ENCODE results near the gene PCDHGA4. TPM values are rescaled to one million over a fixed set of nuclear protein-coding genes. Genes with fewer than 3 reads are reported as not detected.
"Not testable (repeated sequence)": the region's sequence is repeated elsewhere in the genome, so short reads cannot be mapped to it uniquely, and the experiment has no call there.

The PCDHGA4 gene
- total RNA-seq, 4 donors from 2014 or later = 0.12 to 2.9 (median 1.1) TPM

DNA sequence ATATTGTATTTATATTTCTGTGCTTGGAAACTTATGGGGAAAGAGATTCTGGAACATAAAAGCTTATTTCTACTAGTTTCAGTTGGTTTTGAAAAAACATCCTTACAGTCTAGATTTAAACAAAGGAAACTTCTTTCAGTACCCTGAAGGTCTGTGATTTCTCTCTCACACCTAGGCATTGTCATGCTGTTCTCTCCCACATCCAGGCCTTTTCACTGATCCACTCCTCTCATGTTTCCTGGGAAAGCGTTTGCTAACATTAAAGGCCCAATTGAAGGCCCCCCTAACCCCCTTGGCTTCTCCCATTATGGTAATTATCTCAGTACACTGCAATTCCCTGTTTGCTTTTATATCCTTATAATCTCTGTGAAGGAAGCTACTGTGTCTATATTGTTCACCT lies 12.0 kb upstream of the PCDHGA4 start:
- no peak for DNase-seq
- intact Hi-C loops (cut with DNase I) = no loop called here
- no peak overlapping the region for H3K4me3 ChIP-seq
- H3K27me3 ChIP-seq = peaks cover 0 to 68% (median 0%) of the 10 kb centered on the region in 4 donors
- WGBS, 2 donors = 20 to 50% methylated on average over 1 of the region's 1 CpG
- no peaks in the 10 kb centered on the region for H3K36me3 ChIP-seq
- no peak for TF ChIP-seq POLR2A (IDR thresholded peaks at IDR 0.05)
- TF ChIP-seq, protein P1, sequence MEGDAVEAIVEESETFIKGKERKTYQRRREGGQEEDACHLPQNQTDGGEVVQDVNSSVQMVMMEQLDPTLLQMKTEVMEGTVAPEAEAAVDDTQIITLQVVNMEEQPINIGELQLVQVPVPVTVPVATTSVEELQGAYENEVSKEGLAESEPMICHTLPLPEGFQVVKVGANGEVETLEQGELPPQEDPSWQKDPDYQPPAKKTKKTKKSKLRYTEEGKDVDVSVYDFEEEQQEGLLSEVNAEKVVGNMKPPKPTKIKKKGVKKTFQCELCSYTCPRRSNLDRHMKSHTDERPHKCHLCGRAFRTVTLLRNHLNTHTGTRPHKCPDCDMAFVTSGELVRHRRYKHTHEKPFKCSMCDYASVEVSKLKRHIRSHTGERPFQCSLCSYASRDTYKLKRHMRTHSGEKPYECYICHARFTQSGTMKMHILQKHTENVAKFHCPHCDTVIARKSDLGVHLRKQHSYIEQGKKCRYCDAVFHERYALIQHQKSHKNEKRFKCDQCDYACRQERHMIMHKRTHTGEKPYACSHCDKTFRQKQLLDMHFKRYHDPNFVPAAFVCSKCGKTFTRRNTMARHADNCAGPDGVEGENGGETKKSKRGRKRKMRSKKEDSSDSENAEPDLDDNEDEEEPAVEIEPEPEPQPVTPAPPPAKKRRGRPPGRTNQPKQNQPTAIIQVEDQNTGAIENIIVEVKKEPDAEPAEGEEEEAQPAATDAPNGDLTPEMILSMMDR (IDR thresholded peaks at IDR 0.05) = no peak
- H3K4me1 ChIP-seq = peaks cover 0 to 7% (median 0%) of the 10 kb centered on the region in 3 donors
- peaks cover 0 to 94% (median 64%) of the 10 kb centered on the region in 3 donors for H3K9me3 ChIP-seq
- no peak overlapping the region for H3K27ac ChIP-seq

GRCh38 chr5:141343242-141343952 lies 11.4 kb upstream of the PCDHGA4 start, which contains the start of gene PCDHGA3:
Gene PCDHGA3 (plus strand): TSS chr5:141343829. CDS start chr5:141344034, 205 bp downstream.
- no peak for DNase-seq

GRCh38 chr5:141343953-141344463 lies 10.8 kb upstream of the PCDHGA4 start:
- intact Hi-C loops (cut with DNase I) = no loop called here
- no peak for DNase-seq
- H3K36me3 ChIP-seq = no peaks in the 10 kb centered on the region
- no peak overlapping the region for H3K27ac ChIP-seq
- peak overlapping the region in 2 of 4 donors; percentile 17 to 31 for H3K4me3 ChIP-seq
- H3K9me3 ChIP-seq = peaks cover 0 to 94% (median 55%) of the 10 kb centered on the region in 3 donors
- peaks cover 0 to 63% (median 0%) of the 10 kb centered on the region in 4 donors for H3K27me3 ChIP-seq
- WGBS, 2 donors = 35 to 48% methylated on average over 27 to 28 of the region's 31 CpGs
- peaks cover 0 to 1% (median 0%) of the 10 kb centered on the region in 3 donors for H3K4me1 ChIP-seq
- TF ChIP-seq, protein P1 (IDR thresholded peaks at IDR 0.05) = no peak
- no peak for TF ChIP-seq POLR2A (IDR thresholded peaks at IDR 0.05)

More at GRCh38 chr5:141343242-141343952, 11.4 kb upstream of the PCDHGA4 start, which contains the start of gene PCDHGA3:
- Histone ChIP-seq H3K4me3 (peak within 1 kb of the TSS in 2 of 4 donors; percentile 17 to 31), H3K27ac (no peak within 1 kb of the TSS), H3K36me3 (no peaks in the 10 kb centered on the region), H3K27me3 (peaks cover 0 to 63% (median 0%) of the 10 kb centered on the region in 4 donors), H3K4me1 (peaks cover 0 to 7% (median 0%) of the 10 kb centered on the region in 3 donors), H3K9me3 (peaks cover 0 to 94% (median 59%) of the 10 kb centered on the region in 3 donors)
- intact Hi-C loops (cut with DNase I) = no loop called here
- TF ChIP-seq, protein P1 (IDR thresholded peaks at IDR 0.05) = peak in 2 of 6 experiments; percentile 13 to 23
- TF ChIP-seq POLR2A (IDR thresholded peaks at IDR 0.05) = no peak
- 31 to 33% methylated on average over 9 of the region's 9 CpGs for WGBS, 2 donors

GRCh38 chr5:141345327-141345726 lies 9.5 kb upstream of the PCDHGA4 start:
- no peaks in the 10 kb centered on the region for H3K36me3 ChIP-seq
- H3K4me1 ChIP-seq = no peaks in the 10 kb centered on the region
- WGBS, 2 donors = 59 to 60% methylated on average over 11 to 17 of the region's 20 CpGs
- peaks cover 0 to 60% (median 0%) of the 10 kb centered on the region in 4 donors for H3K27me3 ChIP-seq
- H3K4me3 ChIP-seq = no peak overlapping the region
- intact Hi-C loops (cut with DNase I) = no loop called here
- no peak for DNase-seq
- H3K27ac ChIP-seq = no peak overlapping the region
- TF ChIP-seq POLR2A (IDR thresholded peaks at IDR 0.05) = no peak
- TF ChIP-seq, protein P1 (IDR thresholded peaks at IDR 0.05) = no peak
- H3K9me3 ChIP-seq = peaks cover 0 to 91% (median 48%) of the 10 kb centered on the region in 3 donors

DNA sequence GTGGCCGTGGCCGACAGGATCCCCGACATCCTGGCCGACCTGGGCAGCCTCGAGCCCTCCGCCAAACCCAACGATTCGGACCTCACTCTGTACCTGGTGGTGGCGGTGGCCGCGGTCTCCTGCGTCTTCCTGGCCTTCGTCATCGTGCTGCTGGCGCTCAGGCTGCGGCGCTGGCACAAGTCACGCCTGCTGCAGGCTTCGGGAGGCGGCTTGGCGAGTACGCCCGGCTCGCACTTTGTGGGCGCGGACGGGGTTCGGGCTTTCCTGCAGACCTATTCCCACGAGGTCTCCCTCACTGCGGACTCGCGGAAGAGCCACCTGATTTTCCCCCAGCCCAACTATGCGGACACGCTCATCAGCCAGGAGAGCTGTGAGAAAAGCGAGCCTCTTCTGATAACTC lies 8.8 kb upstream of the PCDHGA4 start:
- DNase-seq; H3K27ac ChIP-seq; intact Hi-C loops (cut with DNase I); H3K36me3 ChIP-seq; H3K4me1 ChIP-seq; H3K4me3 ChIP-seq: not testable (repeated sequence)
- Histone ChIP-seq H3K9me3 (peaks cover 0 to 91% (median 48%) of the 10 kb centered on the region in 3 donors), H3K27me3 (peaks cover 0 to 62% (median 0%) of the 10 kb centered on the region in 4 donors)
- WGBS, 2 donors = 35 to 60% methylated on average over 4 to 7 of the region's 35 CpGs
